Epithelial cell of prostate (primary cell): ENCODE results near the gene STUB1.
A peak's percentile ranks its signal among the peaks of the same experiment; 100 is the strongest.

Experiments
- DNase-seq: peaks from one replicate; pipeline ENCODE4 v3.0.0-alpha.2; 2011; ENCODE audit warnings: low read depth, low spot score
- H3K27ac ChIP-seq: fragments of 450-650 bp; 2 replicates; pipeline ENCODE4 v1.5.1; 2017; ENCODE audit warnings: mild to moderate bottlenecking

Gene STUB1

GRCh38 chr16:643050-643368 lies 37.2 kb upstream of the STUB1 start:
- H3K27ac ChIP-seq, result no peak overlapping the region
- DNase-seq, result no peak

GRCh38 chr16:644556-644955 lies 35.7 kb upstream of the STUB1 start:
- no peak overlapping the region for H3K27ac ChIP-seq
- no peak for DNase-seq

- no peak overlapping the region for H3K27ac ChIP-seq
Measured at GRCh38 chr16:645852-646678, 34.1 kb upstream of the STUB1 start.

GRCh38 chr16:646679-647172 lies 33.5 kb upstream of the STUB1 start:
- DNase-seq, result no peak
- H3K27ac ChIP-seq, result no peak overlapping the region

More at GRCh38 chr16:645852-646678, 34.1 kb upstream of the STUB1 start:
- DNase-seq, result no peak

- no peak for DNase-seq
- H3K27ac ChIP-seq, result no peak overlapping the region
Measured at GRCh38 chr16:647173-647902, 32.9 kb upstream of the STUB1 start.

- DNase-seq, result no peak
- H3K27ac ChIP-seq, result peak overlapping the region; percentile 87
Measured at GRCh38 chr16:648071-648780, 32.0 kb upstream of the STUB1 start.

GRCh38 chr16:648781-649589 lies 31.2 kb upstream of the STUB1 start, which contains the start of gene WDR90:
WDR90 (plus strand) TSS chr16:649365; CDS start chr16:649417, 52 bp downstream.
- peak; percentile 52 for DNase-seq
- peak within 1 kb of the TSS; percentile 87 for H3K27ac ChIP-seq

GRCh38 chr16:649631-650030 lies 30.6 kb upstream of the STUB1 start:
- no peak overlapping the region for H3K27ac ChIP-seq
- DNase-seq, result no peak

- H3K27ac ChIP-seq, result no peak overlapping the region
- DNase-seq, result no peak
Measured at GRCh38 chr16:651844-652243, 28.4 kb upstream of the STUB1 start.

- DNase-seq, result no peak
- H3K27ac ChIP-seq, result no peak overlapping the region
Measured at GRCh38 chr16:652454-653305, 27.5 kb upstream of the STUB1 start.

- no peak overlapping the region for H3K27ac ChIP-seq
- no peak for DNase-seq
Measured at GRCh38 chr16:654034-654433, 26.2 kb upstream of the STUB1 start.

- DNase-seq, result no peak
- no peak overlapping the region for H3K27ac ChIP-seq
Measured at GRCh38 chr16:657487-657886, 22.7 kb upstream of the STUB1 start.

GRCh38 chr16:658679-659571 lies 21.3 kb upstream of the STUB1 start:
- DNase-seq, result no peak
- H3K27ac ChIP-seq, result no peak overlapping the region

- H3K27ac ChIP-seq, result no peak overlapping the region
- no peak for DNase-seq
Measured at GRCh38 chr16:659618-660017, 20.6 kb upstream of the STUB1 start.

GRCh38 chr16:660132-660458 lies 20.1 kb upstream of the STUB1 start:
- DNase-seq, result no peak
- no peak overlapping the region for H3K27ac ChIP-seq

GRCh38 chr16:660459-661183 lies 19.6 kb upstream of the STUB1 start:
- H3K27ac ChIP-seq, result no peak overlapping the region

GRCh38 chr16:661184-661821 lies 18.9 kb upstream of the STUB1 start:
- no peak for DNase-seq
- no peak overlapping the region for H3K27ac ChIP-seq

More at GRCh38 chr16:660459-661183, 19.6 kb upstream of the STUB1 start:
- DNase-seq, result no peak
